Renal cortex interstitium (tissue), 11 donors: ENCODE results near the gene FHOD3. TPM values are rescaled to one million over a fixed set of nuclear protein-coding genes. Genes with fewer than 3 reads are reported as not detected.

Source experiments
- DNase-seq, 11 donors: peaks; one replicate each; pipeline ENCODE4 v3.0.0-alpha.2; 2013; ENCODE audit warnings: low read depth in 9 of 11, low spot score in 4 of 11; ENCODE audit errors: extremely low read depth in 1 of 11
- polyA plus RNA-seq, 3 donors: library from polyadenylated mRNA; unstranded; fragments of 120-200 nt; gene quantifications; one replicate each; pipeline ENCODE4 v1.2.1, GENCODE V29; 2013; ENCODE audit not compliant: insufficient read length in 3 of 3

The FHOD3 gene
- polyA plus RNA-seq, 3 donors, result 35.3 to 48.8 (median 40.1) TPM

DNA sequence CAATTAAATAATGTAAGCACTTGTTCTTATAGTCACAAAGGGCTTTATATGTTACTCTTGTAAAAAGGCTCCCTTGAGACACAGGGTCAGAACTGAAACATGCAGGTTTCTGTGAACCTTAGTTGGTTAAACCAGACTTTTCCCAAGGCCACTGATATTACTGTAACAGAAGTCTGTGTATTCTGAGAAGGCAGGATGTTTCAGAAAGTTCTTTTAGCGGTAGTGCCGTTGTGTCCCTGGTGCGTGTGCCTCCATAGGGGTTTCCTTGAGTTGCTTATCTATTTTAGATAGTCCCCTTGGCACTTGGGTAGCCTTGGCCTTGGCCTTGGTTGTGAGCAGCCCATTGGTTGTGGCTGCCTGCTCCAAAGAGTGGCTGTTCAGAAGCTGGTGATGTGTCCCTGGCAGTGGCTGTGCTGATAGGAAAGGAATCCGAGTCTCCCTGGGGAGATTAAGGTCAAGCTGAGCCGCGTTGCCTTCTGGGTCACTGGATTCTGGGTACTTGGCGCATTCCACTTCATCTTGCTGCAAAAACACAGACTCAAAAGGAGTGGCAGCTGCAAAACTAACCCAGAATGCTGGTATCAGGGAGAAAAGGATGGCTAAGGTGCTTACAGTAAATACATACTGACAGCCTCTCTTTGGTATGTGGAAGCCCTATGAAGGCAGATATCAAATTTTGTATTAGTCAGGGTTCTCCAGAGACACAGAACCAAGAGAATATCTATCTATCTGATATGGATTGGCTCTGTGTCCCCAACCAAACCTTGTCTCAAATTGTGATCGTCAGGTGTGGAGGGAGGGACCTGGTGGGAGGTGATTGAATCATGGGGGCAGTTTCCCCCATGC is 69.7 kb downstream of the FHOD3 start:
- no peak for DNase-seq

DNA sequence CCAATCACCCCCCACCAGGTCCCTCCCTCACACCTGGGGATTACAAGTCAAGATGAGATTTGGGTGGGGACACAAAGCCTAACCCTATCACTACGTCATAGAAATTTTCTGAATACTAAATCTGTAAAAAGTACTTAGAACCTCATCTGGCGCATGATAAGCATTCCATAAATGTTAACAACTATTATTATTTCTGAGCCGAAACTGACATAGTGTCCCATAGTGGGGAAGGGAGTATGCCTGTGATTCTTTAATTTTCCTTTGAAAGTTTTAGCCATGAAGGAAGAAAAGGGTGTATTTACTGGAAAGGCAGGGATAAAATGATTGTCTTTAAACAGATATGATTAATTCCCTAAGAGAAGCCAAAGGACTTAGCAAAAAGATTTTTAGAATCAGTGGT is 71.4 kb downstream of the FHOD3 start:
- DNase-seq, result no peak

DNA sequence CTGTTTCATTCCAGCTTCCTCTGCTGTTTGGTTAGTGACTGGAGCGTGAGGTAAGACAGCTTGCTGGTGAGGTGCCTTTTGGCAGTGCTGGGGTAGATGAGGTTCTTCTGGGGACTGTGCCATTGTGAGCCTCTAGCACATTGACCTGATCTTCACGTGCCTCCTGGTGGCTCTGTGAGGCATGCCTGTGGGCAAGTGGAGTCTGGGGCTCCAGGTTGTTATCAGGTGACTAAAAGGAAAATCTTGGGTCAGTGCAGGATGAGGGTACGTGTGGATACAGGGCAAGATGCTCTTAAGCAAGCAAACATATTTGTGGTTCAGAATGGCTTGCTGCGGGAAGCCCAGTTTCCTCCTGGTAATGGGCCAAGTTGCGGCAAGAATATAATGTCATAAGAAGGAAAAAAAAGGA is 75.4 kb downstream of the FHOD3 start:
- no peak for DNase-seq

DNA sequence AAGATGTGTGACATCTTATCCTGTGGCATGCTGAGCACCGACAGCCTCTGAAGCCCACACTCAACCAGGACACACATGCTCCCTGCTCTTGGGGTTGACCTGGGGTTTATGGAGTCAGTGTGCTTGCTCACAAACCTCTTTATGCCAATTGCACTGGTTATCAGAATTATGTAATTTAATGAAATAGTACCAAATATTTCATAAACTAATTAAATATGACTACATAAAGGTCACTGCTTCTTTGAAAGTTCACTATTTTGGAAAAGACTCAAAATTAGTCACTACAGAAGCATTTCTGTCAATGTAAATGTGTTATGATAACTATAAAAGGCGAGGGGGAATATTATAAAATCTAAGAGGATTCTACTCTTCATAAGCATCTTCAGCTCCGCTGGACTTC is 76.7 kb downstream of the FHOD3 start:
- no peak for DNase-seq

DNA sequence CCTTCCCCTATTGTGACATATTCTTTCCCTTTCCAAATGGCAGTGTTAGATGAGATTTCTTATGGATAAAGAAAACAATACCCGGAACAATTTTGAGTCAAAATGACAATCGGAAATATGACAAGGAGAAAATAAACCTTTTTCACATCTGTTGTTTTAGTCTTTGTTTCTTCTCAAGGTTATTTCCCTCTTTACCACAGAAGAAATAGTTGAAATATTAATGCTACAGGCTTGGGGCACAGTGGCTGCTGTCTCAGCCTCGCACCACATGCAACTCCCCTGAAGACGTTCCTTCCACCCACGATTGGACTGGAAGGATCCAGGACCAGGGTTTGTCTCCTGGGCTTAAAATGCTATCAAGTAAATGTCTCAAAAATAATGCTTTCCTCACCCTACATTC is 77.6 kb downstream of the FHOD3 start:
- DNase-seq, result no peak

DNA sequence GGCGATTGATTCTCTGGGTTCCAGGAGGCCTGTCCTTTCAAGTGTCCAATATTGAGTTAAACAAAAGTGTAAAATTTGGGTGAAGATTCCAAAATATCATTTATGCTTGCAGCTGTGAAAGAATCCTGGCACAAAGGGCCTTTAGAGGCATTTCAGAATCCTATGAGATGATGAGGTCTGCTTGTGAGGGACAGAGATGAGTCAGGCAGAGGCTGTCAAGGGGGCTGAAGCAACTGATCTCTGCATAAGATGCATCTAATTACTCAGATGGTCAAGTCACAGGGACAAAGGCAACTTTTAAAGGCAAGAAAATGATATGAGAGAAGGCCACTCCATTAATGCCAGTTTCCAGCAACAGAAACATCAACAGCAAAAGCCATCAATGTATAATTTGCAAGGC is 78.8 kb downstream of the FHOD3 start:
- DNase-seq, result no peak

DNA sequence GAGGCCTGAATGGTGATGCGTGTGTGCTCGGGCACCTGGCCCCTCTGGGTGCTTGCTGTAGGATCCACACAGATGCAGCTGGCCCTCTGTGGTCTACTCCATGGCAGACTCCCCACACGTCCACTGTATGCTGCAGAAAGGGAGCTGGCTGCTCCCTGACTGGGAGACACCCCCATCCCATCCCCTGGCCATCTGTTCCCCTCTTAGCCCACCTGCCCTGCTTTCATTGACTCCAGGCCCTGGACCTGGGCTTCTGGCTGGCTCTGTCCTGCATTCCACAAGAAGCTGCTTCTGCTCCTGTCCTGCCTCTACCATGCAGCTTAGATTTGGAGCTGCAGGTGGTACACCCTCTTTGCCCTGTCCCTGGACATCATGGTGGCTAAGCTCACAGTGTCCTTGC is 80.1 kb downstream of the FHOD3 start:
- DNase-seq, result no peak

DNA sequence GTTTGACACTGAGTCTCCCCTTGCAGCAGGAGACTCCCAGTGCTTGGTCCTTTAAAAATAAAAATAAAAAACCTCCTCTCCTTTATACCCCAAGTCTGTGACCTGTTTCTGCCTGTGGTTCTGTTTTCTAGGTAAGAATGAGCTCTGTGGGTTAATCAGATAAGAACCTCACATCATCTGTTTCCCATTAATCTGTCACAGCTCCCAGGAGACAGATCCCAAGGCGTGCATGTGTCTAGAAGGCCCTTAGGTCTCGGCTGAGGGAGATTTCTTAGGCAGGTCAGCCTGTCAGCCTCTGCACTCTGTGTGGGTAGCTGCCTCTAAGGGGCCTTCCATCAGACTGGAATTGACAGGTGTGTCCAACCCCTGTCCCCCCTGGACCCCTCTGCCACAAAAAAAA is 80.7 kb downstream of the FHOD3 start:
- no peak for DNase-seq

DNA sequence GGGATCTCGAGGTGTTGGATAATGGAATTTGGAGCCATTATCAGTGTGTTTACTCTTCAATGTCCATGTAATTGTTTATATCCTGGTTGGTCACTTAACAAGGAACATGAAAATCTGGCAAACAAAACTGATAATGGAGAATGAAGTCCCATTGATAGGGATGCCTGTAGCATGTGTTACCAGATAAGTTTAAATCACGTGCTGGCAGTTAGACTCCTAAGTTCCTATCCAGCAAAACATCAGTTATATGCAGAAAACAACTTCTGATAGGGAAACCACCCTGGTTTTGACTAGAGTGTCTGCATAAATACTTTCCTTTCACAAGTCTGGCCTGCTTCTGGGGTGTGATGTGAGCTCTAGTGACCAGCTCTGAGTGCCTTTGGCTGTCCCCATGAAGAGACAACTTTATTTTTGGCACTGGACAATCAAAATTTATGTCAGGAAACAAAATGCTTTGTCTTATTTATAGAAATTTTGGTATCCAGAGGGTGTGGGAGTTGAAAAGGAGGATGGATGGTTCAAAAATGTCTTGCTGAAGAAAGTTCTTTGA is 82.0 kb downstream of the FHOD3 start:
- DNase-seq, result no peak

DNA sequence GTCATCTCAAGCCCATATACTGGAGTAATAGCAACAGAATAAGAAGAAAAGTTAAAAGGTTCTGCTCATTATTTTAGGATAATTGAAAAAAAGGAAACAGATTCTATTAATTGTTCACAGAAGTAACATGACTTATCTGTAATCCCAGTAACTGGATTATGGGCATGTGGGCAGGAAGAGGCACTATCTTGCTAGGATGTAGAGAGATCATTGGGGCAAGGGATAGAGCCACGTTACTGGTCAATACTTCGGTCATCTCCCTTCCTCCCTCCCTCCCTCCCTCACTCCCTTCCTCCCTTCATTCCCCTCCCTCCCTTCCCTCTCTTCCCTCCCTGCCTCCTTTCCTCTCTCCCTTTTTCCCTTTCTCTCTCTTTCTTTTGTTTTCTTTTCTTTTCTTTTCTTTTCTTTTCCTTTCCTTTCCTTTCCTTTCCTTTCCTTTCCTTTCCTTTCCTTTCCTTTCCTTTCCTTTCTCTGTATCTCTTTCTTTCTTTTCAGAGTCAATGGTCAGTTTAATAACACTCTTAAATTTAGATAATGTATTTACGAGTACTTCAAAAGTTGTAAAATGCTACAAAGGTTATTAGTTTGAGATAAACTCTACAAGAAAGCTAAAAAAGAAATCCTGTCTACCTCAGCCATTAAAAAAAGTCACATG is 82.8 kb downstream of the FHOD3 start:
- DNase-seq, result no peak

DNA sequence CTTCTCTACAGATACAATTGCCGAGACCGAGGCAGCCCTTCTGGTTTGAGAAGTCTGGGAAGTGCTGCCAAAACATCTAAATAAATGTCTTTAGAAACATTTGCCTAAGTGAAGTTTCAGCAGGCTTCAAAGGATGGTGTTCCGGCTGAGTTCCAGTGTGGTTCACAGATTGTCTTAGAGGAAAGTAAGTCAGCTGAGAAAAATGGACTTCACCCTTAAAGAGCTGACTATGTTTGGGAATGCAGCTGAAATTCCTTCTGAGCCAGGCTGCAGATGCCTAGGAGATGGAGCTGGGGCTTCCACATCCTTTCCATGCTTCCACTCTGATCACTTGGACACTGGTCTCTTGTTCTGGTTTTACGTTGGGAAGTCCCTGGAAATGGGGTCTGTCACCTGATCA is 83.6 kb downstream of the FHOD3 start:
- DNase-seq, result no peak

DNA sequence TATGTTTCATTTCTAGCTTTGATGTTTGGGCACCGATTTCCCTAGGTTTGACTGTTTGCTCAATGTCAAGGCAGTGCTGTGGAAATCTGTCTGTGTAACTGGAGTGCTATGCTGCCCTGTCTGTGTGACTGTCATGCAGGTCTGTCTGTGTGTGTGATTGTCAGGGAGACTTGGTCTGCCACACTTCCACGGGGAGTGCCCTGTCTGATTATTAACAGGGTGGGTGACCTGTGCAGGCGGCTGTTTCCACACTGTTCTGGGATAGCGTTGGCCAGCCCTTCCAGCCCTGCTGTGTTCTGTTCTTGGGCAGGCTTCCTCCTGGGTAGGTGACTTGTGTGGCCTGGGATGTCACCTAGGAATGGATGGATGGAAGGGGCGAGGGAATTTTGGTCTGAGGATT is 85.3 kb downstream of the FHOD3 start:
- DNase-seq, result no peak

DNA sequence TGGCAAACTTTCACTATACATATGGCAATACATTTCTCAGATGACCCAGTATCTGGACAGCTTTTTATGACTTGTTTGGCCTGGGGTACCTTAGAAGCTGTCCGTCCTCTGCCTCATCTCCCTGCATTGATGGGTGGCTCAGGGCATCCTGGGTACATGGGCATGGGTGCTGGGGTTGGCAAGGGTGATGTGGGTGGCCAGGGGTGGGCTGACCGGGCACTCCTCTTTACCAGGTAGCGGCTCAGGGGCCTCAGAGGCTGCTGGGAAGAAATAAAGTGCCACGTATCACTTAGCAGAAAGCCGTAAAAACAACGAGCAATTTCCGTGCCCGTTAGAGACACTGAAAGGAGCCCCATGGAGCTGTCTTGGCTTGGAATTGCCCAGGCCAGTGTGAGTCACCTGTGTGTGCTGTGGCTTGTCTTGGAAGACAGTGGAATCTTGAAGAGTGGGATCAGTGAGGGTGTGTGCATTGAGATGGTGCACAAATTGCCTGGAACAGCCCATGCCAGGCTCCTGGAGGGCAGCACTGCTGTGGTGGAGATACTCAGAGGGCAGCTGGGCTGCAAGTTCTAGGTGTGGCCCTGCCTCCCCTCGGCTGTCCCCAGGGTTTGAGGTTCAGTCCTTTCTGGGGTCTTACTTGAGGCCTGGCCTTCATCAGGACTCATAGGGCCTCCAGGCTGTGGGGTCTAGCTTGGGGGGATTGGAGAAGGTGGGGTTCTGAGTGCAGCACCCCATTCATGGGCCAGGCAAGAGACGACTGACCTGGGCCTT is 88.8 kb downstream of the FHOD3 start:
- DNase-seq, result no peak

DNA sequence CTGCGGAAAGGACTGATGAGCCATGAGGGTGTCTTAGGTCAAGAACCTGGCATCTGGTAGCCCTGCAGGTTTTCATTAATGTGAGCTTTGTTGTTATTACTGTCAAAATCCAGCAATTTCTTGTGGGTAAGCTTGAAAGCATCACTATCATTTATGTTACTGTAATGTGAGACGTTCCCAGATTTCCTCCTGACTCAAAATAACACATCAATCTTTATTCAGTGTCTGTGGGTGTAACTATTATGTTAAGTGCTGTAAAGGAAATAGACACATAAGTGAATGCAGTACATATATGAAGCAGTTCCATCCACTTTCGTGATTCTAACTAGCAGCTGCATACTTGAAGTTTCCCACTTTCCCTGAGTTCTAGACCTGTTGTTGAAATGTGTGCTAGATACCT is 89.8 kb downstream of the FHOD3 start:
- DNase-seq, result no peak

DNA sequence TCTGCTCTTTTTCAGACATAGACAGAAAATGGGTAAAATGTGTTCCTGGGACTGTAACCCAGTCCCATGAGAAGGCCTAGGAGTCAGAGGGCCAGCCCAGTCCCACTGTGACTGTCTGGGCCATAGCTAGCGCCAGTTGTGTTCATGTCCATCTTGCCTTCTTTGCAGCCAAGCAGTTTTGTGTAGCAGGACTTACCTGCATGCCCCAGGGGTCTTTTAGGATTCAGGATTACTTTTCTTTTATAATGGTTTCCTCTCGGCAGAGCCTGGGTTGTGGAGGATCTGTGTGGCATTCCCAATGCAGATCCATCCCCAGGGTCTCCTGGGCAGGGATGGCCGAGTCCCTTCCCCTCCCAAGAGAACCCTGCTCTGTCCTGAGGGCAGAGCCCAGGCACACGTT is 90.8 kb downstream of the FHOD3 start:
- DNase-seq, result no peak

DNA sequence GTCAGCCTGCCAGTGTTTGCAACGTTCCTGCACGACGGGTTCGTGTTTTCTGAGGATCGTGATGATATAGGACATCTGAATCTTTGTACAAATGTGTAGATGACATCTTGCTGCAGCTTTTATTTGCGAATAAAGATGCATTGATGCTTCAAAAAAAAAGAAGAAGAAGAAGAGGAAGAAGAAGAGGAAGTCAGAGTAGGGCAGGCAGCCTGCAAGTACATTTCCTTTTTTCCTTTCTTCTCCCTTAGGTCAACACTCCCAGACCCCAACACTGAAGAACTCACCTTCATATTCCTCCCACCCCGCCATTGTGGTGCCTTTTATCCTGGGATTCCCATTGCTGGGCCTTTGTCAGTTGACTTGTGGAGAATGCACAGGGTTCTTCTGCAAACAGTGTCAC is 91.5 kb downstream of the FHOD3 start:
- no peak for DNase-seq

DNA sequence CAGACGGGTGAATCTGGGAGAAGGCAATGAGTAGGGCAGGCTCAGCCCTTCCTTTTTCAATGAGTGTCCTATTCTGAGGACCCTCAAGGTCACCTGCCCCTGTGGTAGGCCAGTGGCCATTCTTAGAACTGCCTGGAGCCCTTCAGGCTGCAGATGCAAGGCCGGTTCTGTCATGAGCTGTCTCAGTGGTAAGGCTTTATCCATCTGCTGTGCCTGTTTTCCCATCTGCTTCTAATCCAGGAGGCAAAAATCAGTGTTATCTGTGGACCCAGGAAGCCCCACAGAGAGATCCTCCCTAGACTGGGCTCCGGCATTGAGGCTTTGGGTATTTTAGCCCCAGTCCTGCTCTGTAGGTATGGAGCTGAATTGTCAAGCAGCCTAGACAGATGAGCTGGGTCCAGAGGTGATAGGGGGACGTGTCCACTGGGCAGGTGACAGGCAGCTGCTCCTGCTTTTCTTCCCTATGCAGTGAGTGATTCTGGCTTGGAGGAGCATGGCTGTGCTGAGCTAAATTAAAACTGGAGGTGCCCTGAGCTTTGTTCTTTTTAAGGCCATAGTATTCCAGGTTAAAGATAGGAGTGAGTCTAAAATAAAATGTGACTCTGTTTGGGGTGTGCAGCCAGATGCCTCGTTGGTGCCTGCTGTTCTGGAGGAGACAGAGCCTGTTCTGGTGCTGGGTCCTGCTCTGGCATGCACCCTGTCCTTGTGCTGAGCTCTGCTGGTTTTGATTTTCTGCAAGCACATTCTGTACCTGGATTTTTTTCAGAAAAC is 92.5 kb downstream of the FHOD3 start:
- DNase-seq, result no peak

DNA sequence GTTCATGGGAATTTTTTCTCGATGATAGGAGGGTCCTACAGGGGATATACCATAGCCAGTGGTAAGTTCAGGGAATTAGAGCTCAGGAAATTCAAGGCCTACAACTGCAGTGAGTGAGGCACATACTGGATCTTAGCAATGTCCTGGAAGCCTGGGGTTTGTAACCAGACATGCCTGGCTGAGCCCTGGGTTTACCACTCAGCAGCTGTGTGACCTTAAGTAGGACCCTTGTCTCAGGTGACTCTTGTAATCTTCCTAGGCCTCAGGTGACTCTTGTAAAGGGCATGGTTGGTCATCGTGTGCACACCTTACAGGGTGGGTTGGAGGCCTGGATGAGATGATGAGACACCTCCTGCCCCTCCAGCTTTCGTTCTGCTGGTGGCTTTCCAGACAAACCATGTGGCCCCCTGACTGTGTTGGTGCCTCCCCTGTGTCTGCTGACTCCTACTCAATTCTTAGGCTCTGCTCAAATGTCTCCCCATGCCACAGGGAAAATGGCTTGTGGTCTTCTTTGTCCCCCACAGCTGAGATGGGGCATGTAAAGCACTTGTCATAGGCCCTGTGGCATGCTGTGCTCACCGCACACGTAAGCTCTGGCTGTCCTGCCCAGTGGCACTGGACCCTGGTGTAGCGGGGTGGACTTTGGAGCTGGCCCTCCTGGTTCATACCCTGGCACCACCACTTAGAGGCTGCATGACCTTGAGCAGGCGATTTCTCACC is 94.1 kb downstream of the FHOD3 start:
- DNase-seq, result no peak
